Tongue (tissue), 2 donors: ENCODE measurements around the gene MCTP2. TPM values are rescaled to one million over a fixed set of nuclear protein-coding genes. Genes with fewer than 3 reads are reported as not detected.

Experiments used
- DNase-seq: peaks from one replicate; pipeline ENCODE4 v3.0.0-alpha.2; 2015
- total RNA-seq: library from RNA; depleted of rRNA; stranded (reverse); fragments of >200 nt; gene quantifications from one replicate; pipeline ENCODE4 v1.2.3, GENCODE V29; 2014

MCTP2 gene
- total RNA-seq, 1 donor from 2014 or later, result 16.6 TPM

- no peak for DNase-seq
Measured at GRCh38 chr15:94305133-94305532, 73.8 kb downstream of the MCTP2 start.

GRCh38 chr15:94306700-94307650 lies 75.6 kb downstream of the MCTP2 start:
- no peak for DNase-seq

GRCh38 chr15:94312946-94313345 lies 81.6 kb downstream of the MCTP2 start:
- no peak for DNase-seq

- no peak for DNase-seq
Measured at GRCh38 chr15:94314639-94315038, 83.3 kb downstream of the MCTP2 start.

- DNase-seq, result no peak
Measured at GRCh38 chr15:94317211-94317610, 85.8 kb downstream of the MCTP2 start.

- no peak for DNase-seq
Measured at GRCh38 chr15:94322141-94322540, 90.8 kb downstream of the MCTP2 start.

GRCh38 chr15:94323076-94323475 lies 91.7 kb downstream of the MCTP2 start:
- no peak for DNase-seq

GRCh38 chr15:94324117-94324826 lies 92.9 kb downstream of the MCTP2 start:
- DNase-seq, result peak; percentile 85

GRCh38 chr15:94324835-94325767 lies 93.7 kb downstream of the MCTP2 start:
- no peak for DNase-seq

GRCh38 chr15:94327356-94327936 lies 96.1 kb downstream of the MCTP2 start:
- DNase-seq, result peak; percentile 57

GRCh38 chr15:94331731-94332130 lies 100.4 kb downstream of the MCTP2 start:
- DNase-seq, result no peak

GRCh38 chr15:94335616-94336015 lies 104.3 kb downstream of the MCTP2 start:
- DNase-seq, result no peak

- no peak for DNase-seq
Measured at GRCh38 chr15:94336817-94337467, 105.6 kb downstream of the MCTP2 start.

GRCh38 chr15:94338243-94338846 lies 107.0 kb downstream of the MCTP2 start:
- no peak for DNase-seq

- no peak for DNase-seq
Measured at GRCh38 chr15:94346282-94346681, 114.9 kb downstream of the MCTP2 start.

- no peak for DNase-seq
Measured at GRCh38 chr15:94348084-94348483, 116.7 kb downstream of the MCTP2 start.

- no peak for DNase-seq
Measured at GRCh38 chr15:94351031-94351535, 119.7 kb downstream of the MCTP2 start.

GRCh38 chr15:94352636-94353487 lies 121.5 kb downstream of the MCTP2 start:
- DNase-seq, result peak; percentile 86

GRCh38 chr15:94353488-94353820 lies 122.1 kb downstream of the MCTP2 start:
- no peak for DNase-seq

GRCh38 chr15:94354655-94355054 lies 123.3 kb downstream of the MCTP2 start:
- no peak for DNase-seq
